HepG2 (cell line): ENCODE data around the gene DNAJC4. TPM values are rescaled to one million over a fixed set of nuclear protein-coding genes. Genes with fewer than 3 reads are reported as not detected.
A peak's percentile ranks its signal among the peaks of the same experiment; 100 is the strongest.

Experiments used
- ATF7-NPFF ChIP-seq: sonication (generic); formaldehyde crosslinking; IDR thresholded peaks from 2 replicates; pipeline ENCODE4 v1.8.1; 2023; ENCODE audit warnings: mild to moderate bottlenecking, low read depth, missing genetic modification reagents, moderate library complexity
- HMG20A ChIP-seq: IDR thresholded peaks from 2 replicates; pipeline ENCODE4 v1.6.1; 2016; ENCODE audit warnings: borderline replicate concordance
- HOXA3 ChIP-seq: sonication (generic); formaldehyde crosslinking; IDR thresholded peaks from 2 replicates; pipeline ENCODE4 v1.5.0; 2020; ENCODE audit warnings: missing genetic modification reagents
- IRF2 ChIP-seq: IDR thresholded peaks from 2 replicates; pipeline ENCODE4 v1.6.1; 2018; ENCODE audit warnings: missing genetic modification reagents, missing compliant biosample characterization
- MTA1 ChIP-seq: sonication (generic); formaldehyde crosslinking; IDR thresholded peaks from 2 replicates; pipeline ENCODE4 v1.4.0; 2020; ENCODE audit warnings: missing genetic modification reagents, mild to moderate bottlenecking, borderline replicate concordance
- MYC ChIP-seq: sonication (generic); formaldehyde crosslinking; IDR thresholded peaks from 2 replicates; pipeline ENCODE4 v1.9.0; 2021; ENCODE audit warnings: missing genetic modification reagents, borderline replicate concordance
- NCOA5 ChIP-seq: sonication (generic); formaldehyde crosslinking; IDR thresholded peaks from 2 replicates; pipeline ENCODE4 v1.4.0; 2020; ENCODE audit warnings: missing genetic modification reagents
- PHF20 ChIP-seq: sonication (generic); formaldehyde crosslinking; IDR thresholded peaks from 2 replicates; pipeline ENCODE4 v1.5.0; 2020; ENCODE audit warnings: mild to moderate bottlenecking, missing genetic modification reagents
- PHF21A ChIP-seq: sonication (generic); formaldehyde crosslinking; IDR thresholded peaks from 2 replicates; pipeline ENCODE4 v1.5.0; 2020; ENCODE audit warnings: mild to moderate bottlenecking, missing genetic modification reagents
- PHF8 ChIP-seq: sonication (generic); formaldehyde crosslinking; IDR thresholded peaks from 2 replicates; pipeline ENCODE4 v1.5.0; 2020; ENCODE audit warnings: missing genetic modification reagents
- RXRA ChIP-seq: sonication (generic); formaldehyde crosslinking; IDR thresholded peaks from 2 replicates; pipeline ENCODE4 v1.5.1; 2020; ENCODE audit warnings: missing genetic modification reagents
- SP5 ChIP-seq: IDR thresholded peaks from 2 replicates; pipeline ENCODE4 v1.6.1; 2016; ENCODE audit warnings: low read depth, borderline replicate concordance
- SRF ChIP-seq: IDR thresholded peaks from 2 replicates; pipeline ENCODE4 v1.6.1; 2011; ENCODE audit warnings: mild to moderate bottlenecking, low read depth, low read length, moderate library complexity
- TEAD3 ChIP-seq: optimal IDR thresholded peaks from 2 replicates; pipeline ENCODE3; 2016; ENCODE audit warnings: borderline replicate concordance
- THAP11 ChIP-seq: IDR thresholded peaks from 2 replicates; pipeline ENCODE4 v1.6.1; 2016; ENCODE audit warnings: missing biosample characterization, missing genetic modification reagents
- ZNF253 ChIP-seq: sonication (generic); formaldehyde crosslinking; IDR thresholded peaks from 2 replicates; pipeline ENCODE4 v1.8.0; 2022; ENCODE audit warnings: mild to moderate bottlenecking, missing genetic modification reagents, borderline replicate concordance
- ZNF768 ChIP-seq: sonication (generic); formaldehyde crosslinking; IDR thresholded peaks from 2 replicates; pipeline ENCODE4 v1.4.0; 2020; ENCODE audit warnings: missing genetic modification reagents
- polyA plus RNA-seq, 8 experiments: library from polyadenylated mRNA; depleted of rRNA in 3 of 8; stranded (reverse) in 7 of 8; unstranded in 1 of 8; fragments of >200 nt; fragmentation: Illumina TruSeq in 4 of 8; extraction: Trizol in 4 of 8; gene quantifications; 2 replicates each; pipeline versions ENCODE4 v1.2.1 to v1.2.3, GENCODE V29; 2011 to 2016; ENCODE audit warnings: low read depth in 4 of 8, missing spikeins in 1 of 8, mixed read lengths in 1 of 8; ENCODE audit not compliant: insufficient read depth in 1 of 8
- total RNA-seq, 5 experiments: library from RNA; depleted of rRNA; stranded (reverse); fragments of >200 nt; fragmentation: Illumina TruSeq; extraction: Trizol; gene quantifications; 2 replicates each; pipeline ENCODE4 v1.2.3, GENCODE V29; 2016; ENCODE audit warnings: low read depth in 1 of 5
- TF ChIP-seq, protein P1 (sequence below): sonication (generic); formaldehyde crosslinking; IDR thresholded peaks from 2 replicates; pipeline ENCODE4 v1.5.1; 2020; ENCODE audit warnings: missing genetic modification reagents, mild to moderate bottlenecking, borderline replicate concordance
- TF ChIP-seq, protein P2 (sequence below): IDR thresholded peaks from 2 replicates; pipeline ENCODE4 v1.4.0; 2020; ENCODE audit warnings: mild to moderate bottlenecking, missing genetic modification reagents
- TF ChIP-seq, protein P3 (sequence below), 2 experiments: sonication (generic) in 1 of 2; formaldehyde crosslinking in 1 of 2; IDR thresholded peaks; 2 replicates each; pipeline versions ENCODE4 v1.5.1 to v1.6.1; 2011 to 2020; ENCODE audit warnings: borderline replicate concordance in 1 of 2, low read depth in 1 of 2, low read length in 1 of 2, mild to moderate bottlenecking in 1 of 2, missing genetic modification reagents in 1 of 2, moderate library complexity in 1 of 2

DNAJC4 gene
- total and polyA plus RNA-seq, 2 of the 13 experiments (the other 11 are each of a cell fraction or from before 2014, with no cell fraction given) = 10.3 to 60.8 TPM

DNA sequence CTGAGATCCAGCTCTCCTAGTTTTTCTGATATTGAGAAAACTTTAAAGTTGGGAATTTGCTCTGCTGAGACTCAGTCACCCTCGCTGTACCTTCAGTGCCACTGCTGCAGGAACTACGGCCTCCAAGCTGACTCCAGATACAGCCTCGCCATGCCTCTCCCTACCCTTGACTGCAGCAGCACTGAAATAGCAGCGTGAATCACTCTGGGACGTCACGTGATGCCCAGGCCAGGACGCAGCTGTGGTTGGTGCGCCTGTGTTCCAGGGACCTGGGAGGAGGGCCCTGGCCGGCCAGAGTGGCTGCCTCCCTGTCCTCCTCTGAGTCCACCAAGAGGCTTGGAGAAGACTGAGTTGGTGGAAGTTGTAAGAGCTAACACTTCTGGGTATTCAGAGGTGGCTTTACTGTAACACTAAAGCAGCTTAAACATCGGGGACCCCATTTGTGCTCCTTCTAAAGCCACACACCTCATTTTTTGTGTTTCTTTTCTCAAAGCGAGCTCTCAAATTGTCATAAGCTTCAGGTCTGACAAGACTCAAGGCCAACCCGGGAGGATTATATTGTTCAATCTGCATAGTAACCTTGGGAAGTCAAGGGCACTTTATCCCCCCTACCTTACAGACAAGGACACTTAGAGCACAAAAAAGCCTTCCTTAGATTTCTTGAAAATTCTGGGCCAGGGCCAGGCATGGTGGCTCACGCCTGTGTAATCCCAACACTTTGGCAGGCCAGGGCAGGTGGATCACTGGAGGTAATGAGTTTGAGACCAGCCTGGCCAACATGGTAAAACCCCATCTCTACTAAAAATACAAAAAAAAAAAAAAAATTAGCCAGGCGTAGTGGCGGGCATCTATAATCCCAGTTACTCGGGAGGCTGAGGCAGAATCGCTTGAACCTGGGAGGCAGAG lies 48.6 kb upstream of the DNAJC4 start (continued):
- TF ChIP-seq PHF21A (0 out of 2 replicates have a peak, but pooled peaks have one; percentile 27), SRF (no peak), HOXA3 (CRISPR knock-in tag) (peak; percentile 55; the same call in 1 of the 2 replicates), HMG20A (CRISPR knock-in tag) (no peak; the same call in 1 of the 2 replicates), TEAD3 (CRISPR knock-in tag) (peak; percentile 52), PHF8 (CRISPR knock-in tag) (peak; percentile 29), RXRA (CRISPR knock-in tag) (0 out of 2 replicates have a peak, but pooled peaks have one; percentile 31), ZNF253 (CRISPR knock-in tag) (no peak), SP5 (CRISPR knock-in tag) (no peak), MTA1 (CRISPR knock-in tag) (no peak), MYC (CRISPR knock-in tag) (peak; percentile 53; the same call in 1 of the 2 replicates), PHF20 (no peak), IRF2 (CRISPR knock-in tag) (peak; percentile 33; the same call in 1 of the 2 replicates), ZNF768 (CRISPR knock-in tag) (no peak), NCOA5 (CRISPR knock-in tag) (no peak), ATF7-NPFF (CRISPR knock-in tag) (0 out of 2 replicates have a peak, but pooled peaks have one; percentile 16), THAP11 (CRISPR knock-in tag) (peak; percentile 31; the same call in 1 of the 2 replicates)
- TF ChIP-seq, protein P1, sequence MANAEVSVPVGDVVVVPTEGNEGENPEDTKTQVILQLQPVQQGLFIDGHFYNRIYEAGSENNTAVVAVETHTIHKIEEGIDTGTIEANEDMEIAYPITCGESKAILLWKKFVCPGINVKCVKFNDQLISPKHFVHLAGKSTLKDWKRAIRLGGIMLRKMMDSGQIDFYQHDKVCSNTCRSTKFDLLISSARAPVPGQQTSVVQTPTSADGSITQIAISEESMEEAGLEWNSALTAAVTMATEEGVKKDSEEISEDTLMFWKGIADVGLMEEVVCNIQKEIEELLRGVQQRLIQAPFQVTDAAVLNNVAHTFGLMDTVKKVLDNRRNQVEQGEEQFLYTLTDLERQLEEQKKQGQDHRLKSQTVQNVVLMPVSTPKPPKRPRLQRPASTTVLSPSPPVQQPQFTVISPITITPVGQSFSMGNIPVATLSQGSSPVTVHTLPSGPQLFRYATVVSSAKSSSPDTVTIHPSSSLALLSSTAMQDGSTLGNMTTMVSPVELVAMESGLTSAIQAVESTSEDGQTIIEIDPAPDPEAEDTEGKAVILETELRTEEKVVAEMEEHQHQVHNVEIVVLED (CRISPR knock-in tag) = 0 out of 2 replicates have a peak, but pooled peaks have one; percentile 27
- TF ChIP-seq, protein P2, sequence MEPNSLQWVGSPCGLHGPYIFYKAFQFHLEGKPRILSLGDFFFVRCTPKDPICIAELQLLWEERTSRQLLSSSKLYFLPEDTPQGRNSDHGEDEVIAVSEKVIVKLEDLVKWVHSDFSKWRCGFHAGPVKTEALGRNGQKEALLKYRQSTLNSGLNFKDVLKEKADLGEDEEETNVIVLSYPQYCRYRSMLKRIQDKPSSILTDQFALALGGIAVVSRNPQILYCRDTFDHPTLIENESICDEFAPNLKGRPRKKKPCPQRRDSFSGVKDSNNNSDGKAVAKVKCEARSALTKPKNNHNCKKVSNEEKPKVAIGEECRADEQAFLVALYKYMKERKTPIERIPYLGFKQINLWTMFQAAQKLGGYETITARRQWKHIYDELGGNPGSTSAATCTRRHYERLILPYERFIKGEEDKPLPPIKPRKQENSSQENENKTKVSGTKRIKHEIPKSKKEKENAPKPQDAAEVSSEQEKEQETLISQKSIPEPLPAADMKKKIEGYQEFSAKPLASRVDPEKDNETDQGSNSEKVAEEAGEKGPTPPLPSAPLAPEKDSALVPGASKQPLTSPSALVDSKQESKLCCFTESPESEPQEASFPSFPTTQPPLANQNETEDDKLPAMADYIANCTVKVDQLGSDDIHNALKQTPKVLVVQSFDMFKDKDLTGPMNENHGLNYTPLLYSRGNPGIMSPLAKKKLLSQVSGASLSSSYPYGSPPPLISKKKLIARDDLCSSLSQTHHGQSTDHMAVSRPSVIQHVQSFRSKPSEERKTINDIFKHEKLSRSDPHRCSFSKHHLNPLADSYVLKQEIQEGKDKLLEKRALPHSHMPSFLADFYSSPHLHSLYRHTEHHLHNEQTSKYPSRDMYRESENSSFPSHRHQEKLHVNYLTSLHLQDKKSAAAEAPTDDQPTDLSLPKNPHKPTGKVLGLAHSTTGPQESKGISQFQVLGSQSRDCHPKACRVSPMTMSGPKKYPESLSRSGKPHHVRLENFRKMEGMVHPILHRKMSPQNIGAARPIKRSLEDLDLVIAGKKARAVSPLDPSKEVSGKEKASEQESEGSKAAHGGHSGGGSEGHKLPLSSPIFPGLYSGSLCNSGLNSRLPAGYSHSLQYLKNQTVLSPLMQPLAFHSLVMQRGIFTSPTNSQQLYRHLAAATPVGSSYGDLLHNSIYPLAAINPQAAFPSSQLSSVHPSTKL (CRISPR knock-in tag) = peak; percentile 48
- TF ChIP-seq, protein P3, sequence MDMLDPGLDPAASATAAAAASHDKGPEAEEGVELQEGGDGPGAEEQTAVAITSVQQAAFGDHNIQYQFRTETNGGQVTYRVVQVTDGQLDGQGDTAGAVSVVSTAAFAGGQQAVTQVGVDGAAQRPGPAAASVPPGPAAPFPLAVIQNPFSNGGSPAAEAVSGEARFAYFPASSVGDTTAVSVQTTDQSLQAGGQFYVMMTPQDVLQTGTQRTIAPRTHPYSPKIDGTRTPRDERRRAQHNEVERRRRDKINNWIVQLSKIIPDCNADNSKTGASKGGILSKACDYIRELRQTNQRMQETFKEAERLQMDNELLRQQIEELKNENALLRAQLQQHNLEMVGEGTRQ (IDR thresholded peaks at IDR 0.05; ENCODE audit: low read depth, low read length) = peak; percentile 97
- TF ChIP-seq, protein P3 (CRISPR knock-in tag; IDR thresholded peaks at IDR 0.05; ENCODE audit: borderline replicate concordance) = peak; percentile 94; the same call in 1 of the 2 replicates
